Measurements from ENCODE around the gene LYPD4.
"Not testable (repeated sequence)": the region's sequence is repeated elsewhere in the genome, so short reads cannot be mapped to it uniquely, and the experiment has no call there.

LYPD4 gene

DNA sequence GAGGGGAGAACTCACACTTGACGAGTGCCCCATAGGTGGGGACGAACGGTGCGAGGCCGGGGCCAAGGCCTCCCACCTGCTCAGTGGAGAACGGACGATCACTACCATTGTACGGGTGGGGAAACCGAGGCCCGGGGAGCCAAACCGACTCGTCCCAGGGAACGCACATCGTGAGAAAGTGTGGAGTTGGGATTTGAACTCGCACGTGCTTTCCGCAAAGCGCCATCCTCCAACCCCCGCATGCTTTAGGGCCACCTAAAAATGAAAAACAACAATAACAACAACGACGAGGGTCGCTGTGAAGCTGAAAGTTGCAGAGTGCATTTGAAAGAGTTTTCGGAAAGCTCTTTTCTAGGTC, 39.0 kb upstream of the LYPD4 start:
- Histone ChIP-seq H3K9ac (ENCODE audit: low read depth in 1 of 2, low read length in 2 of 2) (peak overlapping the region; percentile 92 to 94), H3K4me3 (ENCODE audit: low read length in 2 of 2) (peak overlapping the region; percentile 93 to 97), H3K4me1 (ENCODE audit: control insufficient read depth in 2 of 2, insufficient read depth in 2 of 2, low read length in 2 of 2) (peaks cover 24 to 43% of the 10 kb centered on the region in 2 donors), H3K9me3 (ENCODE audit: control insufficient read depth in 2 of 2, low read length in 2 of 2) (no peaks in the 10 kb centered on the region), H3K27me3 (ENCODE audit: control insufficient read depth in 2 of 2, insufficient read depth in 2 of 2, low read length in 2 of 2) (no peaks in the 10 kb centered on the region), H3K36me3 (ENCODE audit: control insufficient read depth in 2 of 2, insufficient read depth in 2 of 2, low read length in 2 of 2) (no peaks in the 10 kb centered on the region), H3K27ac (ENCODE audit: low read depth in 2 of 2, low read length in 2 of 2) (peak overlapping the region; percentile 81 to 87)

DNA sequence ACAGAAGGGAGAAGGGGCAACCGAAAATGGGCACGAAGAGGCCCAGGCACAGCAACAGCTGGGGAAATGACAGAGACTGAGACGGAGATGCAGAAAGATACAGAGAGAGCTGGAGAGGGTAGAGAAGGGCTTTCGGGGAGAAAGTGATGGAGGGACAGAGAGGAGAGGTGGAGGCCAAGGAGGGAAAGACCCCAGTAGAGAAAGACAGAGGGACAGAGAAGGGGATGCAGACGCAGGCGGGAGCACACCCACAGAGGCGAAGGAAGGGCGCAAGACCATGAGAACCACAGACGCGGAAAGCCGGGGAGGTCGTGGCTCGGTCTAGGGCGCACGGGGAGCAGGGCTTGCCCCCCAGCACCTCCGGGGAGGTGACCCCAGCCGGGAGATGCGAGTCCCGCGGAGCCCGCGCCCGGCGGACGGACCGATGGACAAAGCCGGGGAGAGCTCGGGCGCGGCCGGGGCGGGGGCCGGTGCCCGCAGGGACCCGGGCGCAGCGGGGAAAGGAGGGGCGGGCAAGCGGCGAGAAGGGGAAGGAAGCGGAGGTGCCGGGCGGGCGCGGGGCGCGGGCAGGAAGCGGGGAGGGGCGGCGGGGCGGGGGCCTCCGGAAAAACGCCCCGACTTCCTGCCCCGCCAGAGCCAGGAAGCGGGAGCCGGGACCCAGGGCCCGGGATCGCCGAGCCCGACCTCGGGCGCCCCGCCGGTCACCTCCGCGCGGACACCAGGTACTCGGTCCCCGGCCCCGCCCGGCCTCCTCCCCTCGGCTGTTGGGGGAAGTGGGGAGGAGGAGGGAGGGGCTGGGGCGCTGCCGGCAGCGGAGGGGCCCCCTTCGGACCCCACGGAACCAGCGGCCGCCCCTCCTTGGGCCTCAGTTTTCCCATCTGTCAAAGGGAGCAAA, 38.3 kb upstream of the LYPD4 start, which contains the start of gene ARHGEF1:
TSS of gene ARHGEF1 (plus strand) at position 617 of the 895 bp plus-strand sequence. CDS start 4,899 bp downstream, outside the sequence.
- H3K4me1 ChIP-seq (ENCODE audit: control insufficient read depth in 2 of 2, insufficient read depth in 2 of 2, low read length in 2 of 2) = peaks cover 28 to 39% of the 10 kb centered on the region in 2 donors

DNA sequence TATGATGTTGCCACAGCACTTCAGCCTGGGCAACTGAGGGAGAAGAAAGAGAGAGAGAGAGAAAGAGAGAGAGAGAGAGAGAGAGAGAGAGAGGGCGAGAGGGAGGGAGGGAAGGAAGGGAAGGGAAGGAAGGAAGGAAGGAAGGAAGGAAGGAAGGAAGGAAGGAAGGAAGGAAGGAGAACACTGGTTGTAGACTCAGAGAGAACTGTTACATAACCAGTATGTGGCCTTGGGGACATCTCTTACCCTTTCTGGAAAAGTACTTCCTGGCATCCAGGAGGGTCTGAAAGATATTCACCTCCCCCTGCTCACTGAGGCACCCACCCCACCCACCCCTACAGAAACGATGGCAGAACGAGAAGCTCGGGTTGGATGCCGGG, 35.8 kb upstream of the LYPD4 start:
- H3K9ac ChIP-seq (ENCODE audit: low read depth in 1 of 2, low read length in 2 of 2) = no peak overlapping the region
- H3K4me1 ChIP-seq (ENCODE audit: control insufficient read depth in 2 of 2, insufficient read depth in 2 of 2, low read length in 2 of 2) = peaks cover 16 to 17% of the 10 kb centered on the region in 2 donors
- no peak overlapping the region for H3K4me3 ChIP-seq (ENCODE audit: low read length in 2 of 2)
- H3K27ac ChIP-seq (ENCODE audit: low read depth in 2 of 2, low read length in 2 of 2) = no peak overlapping the region
- no peaks in the 10 kb centered on the region for H3K27me3 ChIP-seq (ENCODE audit: control insufficient read depth in 2 of 2, insufficient read depth in 2 of 2, low read length in 2 of 2)
- H3K9me3 ChIP-seq (ENCODE audit: control insufficient read depth in 2 of 2, low read length in 2 of 2) = no peaks in the 10 kb centered on the region
- no peaks in the 10 kb centered on the region for H3K36me3 ChIP-seq (ENCODE audit: control insufficient read depth in 2 of 2, insufficient read depth in 2 of 2, low read length in 2 of 2)

More for the DNA sequence above, 38.3 kb upstream of the LYPD4 start, which contains the start of gene ARHGEF1:
- peak within 1 kb of the TSS; percentile 93 to 97 for H3K4me3 ChIP-seq (ENCODE audit: low read length in 2 of 2)
- peak within 1 kb of the TSS; percentile 92 to 94 for H3K9ac ChIP-seq (ENCODE audit: low read depth in 1 of 2, low read length in 2 of 2)
- H3K27ac ChIP-seq (ENCODE audit: low read depth in 2 of 2, low read length in 2 of 2) = peak within 1 kb of the TSS; percentile 81 to 87
- H3K27me3 ChIP-seq (ENCODE audit: control insufficient read depth in 2 of 2, insufficient read depth in 2 of 2, low read length in 2 of 2) = no peaks in the 10 kb centered on the region
- no peaks in the 10 kb centered on the region for H3K9me3 ChIP-seq (ENCODE audit: control insufficient read depth in 2 of 2, low read length in 2 of 2)
- no peaks in the 10 kb centered on the region for H3K36me3 ChIP-seq (ENCODE audit: control insufficient read depth in 2 of 2, insufficient read depth in 2 of 2, low read length in 2 of 2)

DNA sequence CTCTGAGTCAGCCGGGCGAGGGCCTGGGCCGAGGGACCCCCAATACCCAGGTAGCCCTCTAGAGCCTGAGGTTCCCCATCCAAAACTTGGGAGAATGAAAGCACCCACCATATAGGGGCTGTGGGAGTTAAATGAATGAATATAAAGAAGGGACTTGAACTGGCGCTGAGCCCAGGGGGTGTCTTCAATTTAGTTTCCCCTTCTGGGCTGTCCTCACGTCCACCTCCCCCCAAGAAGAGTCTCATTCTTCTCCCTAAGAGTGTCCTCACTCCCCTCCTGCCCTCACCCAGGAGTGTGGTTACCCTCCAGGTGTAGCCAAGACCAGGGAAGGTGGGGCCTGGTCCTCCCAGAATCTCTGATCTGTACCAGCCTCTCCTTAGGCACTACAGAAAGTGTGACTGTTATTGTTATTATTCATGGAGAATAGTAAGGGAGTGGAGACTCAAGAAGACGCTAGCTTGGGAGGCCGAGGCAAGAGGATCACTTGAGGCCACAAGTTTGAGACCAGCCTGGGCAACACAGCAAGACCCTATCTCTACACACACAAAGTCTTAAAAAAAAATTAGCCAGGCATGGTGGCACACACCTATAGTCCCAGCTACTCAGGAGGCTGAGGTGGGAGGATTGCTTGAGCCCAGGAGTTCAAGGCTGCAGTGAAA, 35.3 kb upstream of the LYPD4 start:
- no peaks in the 10 kb centered on the region for H3K9me3 ChIP-seq (ENCODE audit: control insufficient read depth in 2 of 2, low read length in 2 of 2)
- peaks cover 12 to 13% of the 10 kb centered on the region in 2 donors for H3K4me1 ChIP-seq (ENCODE audit: control insufficient read depth in 2 of 2, insufficient read depth in 2 of 2, low read length in 2 of 2)
- no peak overlapping the region for H3K27ac ChIP-seq (ENCODE audit: low read depth in 2 of 2, low read length in 2 of 2)
- no peaks in the 10 kb centered on the region for H3K36me3 ChIP-seq (ENCODE audit: control insufficient read depth in 2 of 2, insufficient read depth in 2 of 2, low read length in 2 of 2)
- no peak overlapping the region for H3K9ac ChIP-seq (ENCODE audit: low read depth in 1 of 2, low read length in 2 of 2)
- H3K4me3 ChIP-seq (ENCODE audit: low read length in 2 of 2) = no peak overlapping the region
- H3K27me3 ChIP-seq (ENCODE audit: control insufficient read depth in 2 of 2, insufficient read depth in 2 of 2, low read length in 2 of 2) = no peaks in the 10 kb centered on the region

DNA sequence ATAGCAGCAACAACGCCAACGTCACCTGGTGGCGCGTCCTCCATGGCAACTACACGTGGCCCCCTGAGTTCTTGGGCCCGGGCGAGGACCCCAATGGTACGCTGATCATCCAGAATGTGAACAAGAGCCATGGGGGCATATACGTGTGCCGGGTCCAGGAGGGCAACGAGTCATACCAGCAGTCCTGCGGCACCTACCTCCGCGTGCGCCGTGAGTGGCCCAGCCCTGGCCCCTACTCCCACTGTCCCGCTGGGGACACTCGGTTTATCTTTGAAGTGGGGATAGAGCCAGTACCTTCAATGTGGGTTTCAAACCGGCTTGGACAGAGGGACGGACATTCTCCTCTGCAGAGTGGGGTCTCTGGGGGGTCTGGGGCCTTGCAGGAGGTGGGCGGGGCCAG, 34.6 kb upstream of the LYPD4 start:
- Histone ChIP-seq H3K9ac (ENCODE audit: low read depth in 1 of 2, low read length in 2 of 2) (no peak overlapping the region), H3K4me3 (ENCODE audit: low read length in 2 of 2) (no peak overlapping the region)

DNA sequence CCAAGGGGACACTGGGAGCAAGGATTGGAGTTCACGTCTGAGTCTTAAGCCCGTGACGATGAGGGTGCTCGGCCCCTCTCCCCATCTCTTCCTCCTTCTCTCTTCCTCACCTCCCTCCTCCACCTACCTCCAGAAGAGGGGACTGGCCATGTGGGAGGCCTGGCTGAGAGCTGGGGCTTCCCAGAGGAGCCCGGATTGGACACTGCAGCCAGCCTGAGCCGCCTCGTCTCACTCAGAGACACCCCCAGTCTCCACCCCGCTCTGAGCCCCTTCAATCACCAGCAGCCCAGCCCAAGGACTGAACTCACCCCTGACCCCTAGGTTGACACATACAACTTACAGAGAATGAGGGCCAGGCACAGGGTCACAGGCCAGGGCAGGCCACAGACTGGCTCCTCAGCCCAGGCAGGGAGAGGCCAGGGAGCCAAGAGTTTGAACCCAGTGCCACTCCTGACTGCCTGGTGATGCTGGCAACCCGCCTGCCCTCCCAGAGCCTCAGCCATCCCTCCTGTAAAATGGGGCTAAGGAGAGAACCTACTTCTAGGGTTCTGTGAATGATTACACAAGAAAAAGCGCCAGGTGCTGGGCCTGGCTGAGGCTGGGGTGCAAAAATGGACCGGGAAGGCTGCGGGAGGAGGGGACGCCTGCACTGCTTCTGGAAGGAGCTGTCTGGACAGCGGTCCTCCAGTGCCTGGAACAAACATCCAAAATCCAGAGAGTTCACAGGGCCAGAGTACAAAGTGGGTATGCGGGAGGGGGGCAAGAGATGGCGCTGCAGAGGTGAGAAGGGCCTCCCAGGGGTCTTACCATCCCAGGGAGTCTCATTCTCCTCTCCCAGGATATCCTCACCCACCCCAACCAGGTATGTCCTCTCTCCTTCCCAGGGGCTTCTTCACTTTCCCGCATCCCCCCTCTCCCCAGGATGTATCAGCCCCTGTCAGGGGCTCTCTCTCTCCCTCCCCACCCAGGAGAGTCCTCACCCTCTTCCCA, 33.7 kb upstream of the LYPD4 start:
- no peaks in the 10 kb centered on the region for H3K36me3 ChIP-seq (ENCODE audit: control insufficient read depth in 2 of 2, insufficient read depth in 2 of 2, low read length in 2 of 2)
- H3K9me3 ChIP-seq (ENCODE audit: control insufficient read depth in 2 of 2, low read length in 2 of 2) = no peaks in the 10 kb centered on the region
- H3K4me3 ChIP-seq (ENCODE audit: low read length in 2 of 2) = peak overlapping the region in 1 of 2 donors; percentile 64
- H3K27me3 ChIP-seq (ENCODE audit: control insufficient read depth in 2 of 2, insufficient read depth in 2 of 2, low read length in 2 of 2) = no peaks in the 10 kb centered on the region
- peak overlapping the region in 1 of 2 donors; percentile 56 for H3K9ac ChIP-seq (ENCODE audit: low read depth in 1 of 2, low read length in 2 of 2)
- H3K27ac ChIP-seq (ENCODE audit: low read depth in 2 of 2, low read length in 2 of 2) = peak overlapping the region; percentile 34 to 79
- H3K4me1 ChIP-seq (ENCODE audit: control insufficient read depth in 2 of 2, insufficient read depth in 2 of 2, low read length in 2 of 2) = peaks cover 4 to 12% of the 10 kb centered on the region in 2 donors

More for the DNA sequence above, 34.6 kb upstream of the LYPD4 start:
- no peaks in the 10 kb centered on the region for H3K36me3 ChIP-seq (ENCODE audit: control insufficient read depth in 2 of 2, insufficient read depth in 2 of 2, low read length in 2 of 2)
- no peak overlapping the region for H3K27ac ChIP-seq (ENCODE audit: low read depth in 2 of 2, low read length in 2 of 2)
- no peaks in the 10 kb centered on the region for H3K27me3 ChIP-seq (ENCODE audit: control insufficient read depth in 2 of 2, insufficient read depth in 2 of 2, low read length in 2 of 2)
- peaks cover 9 to 10% of the 10 kb centered on the region in 2 donors for H3K4me1 ChIP-seq (ENCODE audit: control insufficient read depth in 2 of 2, insufficient read depth in 2 of 2, low read length in 2 of 2)
- no peaks in the 10 kb centered on the region for H3K9me3 ChIP-seq (ENCODE audit: control insufficient read depth in 2 of 2, low read length in 2 of 2)

DNA sequence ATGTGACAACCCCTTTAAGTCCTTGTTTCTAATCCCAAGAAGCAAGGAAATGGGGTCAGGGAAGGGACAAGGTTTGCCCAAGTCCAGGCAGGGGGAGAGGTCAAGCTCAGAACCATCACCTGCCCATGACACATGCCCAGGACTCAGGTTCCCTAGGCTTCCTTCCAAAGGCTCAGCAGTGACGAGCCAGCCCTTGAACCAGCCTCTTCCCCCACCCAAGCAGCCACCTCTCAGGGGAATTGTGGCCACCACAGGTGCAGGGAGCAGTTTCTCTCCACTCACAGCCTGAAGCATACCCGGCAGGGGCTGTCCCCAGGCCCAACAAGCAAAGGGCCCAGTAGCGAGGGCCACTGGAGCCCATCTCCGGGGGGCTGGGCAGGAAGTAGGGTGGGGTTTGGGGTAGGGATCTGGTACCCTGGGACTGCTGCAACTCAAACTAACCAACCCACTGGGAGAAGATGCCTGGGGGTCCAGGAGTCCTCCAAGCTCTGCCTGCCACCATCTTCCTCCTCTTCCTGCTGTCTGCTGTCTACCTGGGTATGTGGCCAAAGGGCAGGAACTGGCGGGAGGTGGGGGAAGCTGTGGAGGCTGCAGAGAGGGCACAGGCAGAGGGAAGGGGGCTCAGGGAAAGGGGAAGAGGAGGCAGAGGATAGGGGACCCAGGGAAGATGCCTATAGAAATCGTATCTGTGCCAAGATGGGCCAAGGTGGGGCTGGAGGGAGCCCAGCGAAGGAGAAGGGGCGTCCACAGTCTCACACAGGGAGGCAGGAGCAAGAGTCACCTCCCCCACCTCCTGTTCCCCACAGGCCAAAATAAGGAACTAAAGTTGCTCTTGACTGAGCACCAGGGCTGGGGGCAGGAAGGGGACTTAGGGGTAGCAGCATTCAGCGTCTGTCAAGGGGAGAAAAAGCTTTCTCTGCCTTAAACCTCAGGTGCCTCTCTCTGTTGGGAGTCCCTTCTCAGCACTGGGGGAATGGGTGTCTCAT, 32.7 kb upstream of the LYPD4 start, which contains the start of gene CD79A:
TSS of gene CD79A (plus strand) at position 433 of the 986 bp plus-strand sequence. CDS start at position 459, 26 bp downstream.
- Histone ChIP-seq H3K36me3 (ENCODE audit: control insufficient read depth in 2 of 2, insufficient read depth in 2 of 2, low read length in 2 of 2) (no peaks in the 10 kb centered on the region), H3K9ac (ENCODE audit: low read depth in 1 of 2, low read length in 2 of 2) (peak within 1 kb of the TSS in 1 of 2 donors; percentile 56), H3K4me3 (ENCODE audit: low read length in 2 of 2) (peak within 1 kb of the TSS in 1 of 2 donors; percentile 64), H3K27me3 (ENCODE audit: control insufficient read depth in 2 of 2, insufficient read depth in 2 of 2, low read length in 2 of 2) (no peaks in the 10 kb centered on the region), H3K4me1 (ENCODE audit: control insufficient read depth in 2 of 2, insufficient read depth in 2 of 2, low read length in 2 of 2) (peaks cover 3 to 19% of the 10 kb centered on the region in 2 donors), H3K27ac (ENCODE audit: low read depth in 2 of 2, low read length in 2 of 2) (peak within 1 kb of the TSS; percentile 34 to 79), H3K9me3 (ENCODE audit: control insufficient read depth in 2 of 2, low read length in 2 of 2) (no peaks in the 10 kb centered on the region)

DNA sequence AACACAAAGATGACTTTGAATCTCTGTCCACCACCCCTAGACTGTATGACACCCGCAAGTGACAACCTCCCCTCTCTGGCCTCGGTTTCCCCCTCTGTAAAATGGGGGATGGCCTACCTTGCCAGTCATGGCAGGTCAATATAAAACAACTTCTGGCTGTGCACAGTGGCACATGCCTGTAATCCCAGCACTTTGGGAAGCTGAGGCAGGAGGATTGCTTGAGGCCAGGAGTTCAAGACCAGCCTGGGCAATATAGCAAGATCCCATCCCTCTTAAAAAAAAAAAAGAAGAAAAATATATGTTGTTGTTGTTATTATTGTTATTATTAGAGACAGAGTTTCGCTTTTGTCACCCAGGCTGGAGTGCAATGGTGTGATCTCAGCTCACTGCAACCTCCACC, 31.5 kb upstream of the LYPD4 start:
- not testable (repeated sequence) for H3K9me3 ChIP-seq (ENCODE audit: control insufficient read depth in 2 of 2, low read length in 2 of 2); H3K27me3 ChIP-seq (ENCODE audit: control insufficient read depth in 2 of 2, insufficient read depth in 2 of 2, low read length in 2 of 2); H3K4me3 ChIP-seq (ENCODE audit: low read length in 2 of 2); H3K9ac ChIP-seq (ENCODE audit: low read depth in 1 of 2, low read length in 2 of 2)
- Histone ChIP-seq H3K36me3 (ENCODE audit: control insufficient read depth in 2 of 2, insufficient read depth in 2 of 2, low read length in 2 of 2) (peaks cover 6 to 11% of the 10 kb centered on the region in 2 donors), H3K27ac (ENCODE audit: low read depth in 2 of 2, low read length in 2 of 2) (peak overlapping the region; percentile 48 to 79), H3K4me1 (ENCODE audit: control insufficient read depth in 2 of 2, insufficient read depth in 2 of 2, low read length in 2 of 2) (peaks cover 3 to 26% of the 10 kb centered on the region in 2 donors)
